Activated CD8-positive, alpha-beta memory T cell treated with anti-CD3 and anti-CD28 coated beads for 24 hours (primary cell): ENCODE data around the gene DALRD3.
"Not testable (repeated sequence)": the region's sequence is repeated elsewhere in the genome, so short reads cannot be mapped to it uniquely, and the experiment has no call there.

ENCODE experiments used
- DNase-seq: peaks from one replicate; pipeline ENCODE4 v3.0.0-alpha.2; 2020

DALRD3 gene

DNA sequence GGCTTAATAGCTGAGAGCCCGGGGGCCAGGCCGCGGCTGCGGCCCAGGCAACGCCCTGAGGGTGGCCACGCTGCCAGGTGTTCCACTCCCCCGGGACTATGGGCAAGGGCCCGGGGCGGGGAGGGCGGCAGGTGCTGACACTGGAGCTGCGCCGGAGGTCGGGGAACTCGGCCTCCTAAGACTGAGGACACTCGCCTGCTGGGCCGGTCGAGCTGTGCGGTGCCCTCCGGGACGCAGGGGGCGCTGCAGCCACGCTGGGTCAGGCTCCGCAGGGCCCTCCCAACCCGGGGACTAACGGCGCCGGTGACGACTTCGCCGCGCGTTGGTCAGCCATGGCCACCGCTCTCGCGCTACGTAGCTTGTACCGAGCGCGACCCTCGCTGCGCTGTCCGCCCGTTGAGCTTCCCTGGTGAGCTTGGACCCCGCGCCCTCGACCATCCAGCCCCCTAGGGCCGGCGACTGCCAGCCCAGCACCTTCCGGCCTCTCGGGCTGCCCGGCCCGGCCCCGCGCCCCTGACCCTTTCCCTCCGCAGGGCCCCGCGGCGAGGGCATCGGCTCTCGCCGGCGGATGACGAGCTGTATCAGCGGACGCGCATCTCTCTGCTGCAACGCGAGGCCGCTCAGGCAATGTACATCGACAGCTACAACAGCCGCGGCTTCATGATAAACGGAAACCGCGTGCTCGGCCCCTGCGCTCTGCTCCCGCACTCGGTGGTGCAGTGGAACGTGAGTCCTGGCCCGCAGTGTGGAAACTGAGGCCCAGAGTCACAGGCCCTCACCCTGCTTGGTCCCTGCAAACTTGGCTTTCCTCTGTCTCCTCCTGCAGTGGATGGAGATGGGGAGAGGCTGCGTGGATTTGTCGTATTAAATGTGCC, 3.7 kb upstream of the DALRD3 start, which contains the start of gene NDUFAF3:
NDUFAF3 (plus strand) TSS at position 309 of the 875 bp plus-strand sequence; CDS start at position 333, 24 bp downstream.
- peak; percentile 98 for DNase-seq

DNA sequence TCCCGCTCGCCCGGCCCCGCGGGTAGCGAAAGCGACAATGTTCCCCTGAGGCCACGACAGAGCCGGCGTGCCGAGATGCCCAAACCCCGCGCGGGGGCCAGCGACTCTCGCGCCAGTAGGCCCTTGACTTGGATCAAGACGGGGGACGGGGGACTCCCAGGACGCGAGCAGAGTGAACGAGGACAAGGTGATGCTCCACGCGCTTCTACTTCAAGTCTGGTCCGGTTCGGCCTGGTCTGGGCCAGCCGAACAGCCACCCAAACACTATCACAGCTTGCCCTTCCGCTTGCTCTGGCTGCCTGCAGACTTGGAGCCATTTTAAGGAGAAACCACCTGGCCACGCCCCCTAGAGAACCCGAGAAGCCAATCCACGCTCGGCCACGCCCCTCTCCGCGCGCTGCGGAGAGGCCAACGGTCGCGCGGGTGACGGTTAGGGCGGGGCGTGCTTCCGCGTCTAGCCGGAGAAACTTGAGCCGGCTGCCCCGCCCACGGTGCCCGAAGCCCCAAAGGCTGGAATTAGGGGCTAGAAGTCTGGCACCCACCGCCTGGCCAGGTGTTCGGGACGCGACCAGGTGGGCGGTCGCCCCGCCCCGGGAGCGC, 2.9 kb upstream of the DALRD3 start:
- peak; percentile 99 for DNase-seq

DNA sequence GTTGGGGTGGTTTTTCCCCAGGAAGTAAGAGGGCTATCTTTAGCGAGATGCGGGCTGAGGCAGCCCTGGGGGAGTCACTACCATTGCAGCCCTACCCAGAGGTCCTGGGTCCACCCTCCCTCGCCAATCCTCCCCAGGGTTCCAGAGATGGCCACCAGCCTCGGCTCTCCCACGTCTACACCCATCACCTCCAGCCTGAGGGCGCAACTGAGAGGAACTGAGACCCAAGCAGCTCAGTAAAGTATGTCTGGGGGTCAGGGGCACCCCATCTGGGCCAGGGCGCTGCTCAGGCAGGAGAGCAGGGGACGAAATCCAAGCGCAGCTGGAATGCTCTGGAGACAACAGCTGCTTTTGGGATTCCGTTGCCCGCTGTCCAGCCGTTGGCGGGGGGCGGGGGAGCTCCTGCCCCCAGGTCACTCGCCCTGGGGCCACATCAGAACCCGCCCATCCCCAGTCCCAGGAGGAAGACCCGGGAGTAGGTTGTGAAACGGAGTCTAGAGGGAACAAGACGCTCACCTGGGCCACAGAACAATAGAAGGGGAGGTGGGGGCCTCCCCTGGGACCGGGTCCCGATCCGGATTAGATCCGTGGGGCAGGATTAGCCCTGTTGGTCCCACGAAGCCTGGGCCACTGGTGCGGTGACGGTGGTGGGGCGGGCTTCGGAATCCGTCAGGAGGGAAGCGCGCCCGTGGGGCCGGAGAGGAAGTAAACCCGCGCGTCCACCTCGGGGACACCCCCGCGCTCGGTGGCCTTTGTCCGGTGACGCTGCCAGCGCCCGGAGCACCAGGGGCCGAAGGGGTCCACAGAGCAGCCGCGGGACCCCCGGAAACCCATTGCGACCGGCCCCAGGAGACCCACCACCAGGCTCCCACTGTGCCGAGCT, 2.2 kb upstream of the DALRD3 start:
- DNase-seq: peak; percentile 70

DNA sequence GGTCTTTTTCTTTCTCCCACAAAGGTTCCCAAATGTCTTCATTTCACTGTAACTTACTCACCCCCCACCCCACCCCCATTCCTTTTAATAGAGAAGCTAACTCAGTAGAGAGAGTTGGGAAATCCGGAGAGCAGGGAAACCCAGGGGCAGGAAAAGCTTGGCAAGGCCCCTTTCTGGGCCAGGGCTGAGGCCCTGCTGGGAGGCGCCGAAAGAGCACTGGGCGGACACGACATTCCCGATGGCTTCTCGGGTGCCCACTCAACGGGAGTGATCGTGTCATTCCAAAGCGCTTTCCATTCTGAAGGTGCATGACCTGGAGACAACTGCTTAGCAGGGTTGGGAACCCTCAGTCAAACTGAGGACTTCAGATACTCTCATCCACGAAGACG, 1.6 kb upstream of the DALRD3 start:
- no peak for DNase-seq

DNA sequence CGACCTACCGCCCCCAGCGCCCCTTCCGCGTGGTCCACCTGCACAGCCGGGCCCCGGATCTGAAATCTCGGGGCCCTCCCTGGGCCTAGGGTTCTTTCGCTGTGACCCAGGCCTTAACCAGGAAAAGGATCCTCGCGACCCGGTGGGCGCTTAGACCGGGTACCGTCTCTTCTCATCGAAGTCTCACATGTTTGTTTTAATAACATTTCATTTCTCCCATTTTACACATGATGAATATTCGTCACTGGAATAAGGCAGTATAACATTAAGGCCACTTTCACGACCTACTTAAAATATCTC, 277 bp upstream of the DALRD3 start:
- DNase-seq: no peak

DNA sequence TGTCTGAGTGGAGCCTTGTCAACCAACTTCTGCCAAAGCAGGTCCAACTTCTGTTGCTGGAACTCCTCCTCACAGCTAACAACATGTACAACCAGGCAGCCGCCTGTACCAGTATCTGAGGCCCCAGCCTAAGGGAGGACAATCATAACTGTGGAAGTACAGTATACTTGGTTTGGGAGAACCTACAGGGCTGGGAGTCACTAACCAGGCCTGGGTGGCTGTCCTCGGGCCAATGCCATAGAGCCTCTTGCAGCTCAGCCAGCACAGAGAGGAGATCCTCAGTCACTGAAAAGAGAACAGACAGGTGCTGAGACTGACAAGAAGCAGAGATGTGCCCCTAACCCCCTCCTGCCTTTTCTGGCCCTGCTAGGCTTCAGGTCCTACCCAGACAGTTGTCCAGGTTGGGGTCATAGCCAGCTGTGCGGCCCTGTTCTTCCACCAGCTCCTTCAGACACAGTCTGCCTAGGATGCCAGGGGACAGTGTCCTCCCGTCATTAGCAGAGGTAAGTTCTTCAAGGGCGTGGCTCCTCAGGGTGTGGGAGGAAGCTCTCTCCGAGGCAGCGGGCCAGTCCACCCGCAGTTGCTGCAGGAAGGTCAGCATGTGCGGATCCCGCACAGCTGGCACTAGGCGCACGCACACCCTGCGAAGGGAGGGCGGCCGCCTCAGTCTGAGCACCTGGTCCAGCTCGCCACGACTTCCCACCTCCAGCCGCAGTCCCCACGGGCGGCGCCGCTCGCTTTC, 980 bp downstream of the DALRD3 start:
- DNase-seq: peak; percentile 67

DNA sequence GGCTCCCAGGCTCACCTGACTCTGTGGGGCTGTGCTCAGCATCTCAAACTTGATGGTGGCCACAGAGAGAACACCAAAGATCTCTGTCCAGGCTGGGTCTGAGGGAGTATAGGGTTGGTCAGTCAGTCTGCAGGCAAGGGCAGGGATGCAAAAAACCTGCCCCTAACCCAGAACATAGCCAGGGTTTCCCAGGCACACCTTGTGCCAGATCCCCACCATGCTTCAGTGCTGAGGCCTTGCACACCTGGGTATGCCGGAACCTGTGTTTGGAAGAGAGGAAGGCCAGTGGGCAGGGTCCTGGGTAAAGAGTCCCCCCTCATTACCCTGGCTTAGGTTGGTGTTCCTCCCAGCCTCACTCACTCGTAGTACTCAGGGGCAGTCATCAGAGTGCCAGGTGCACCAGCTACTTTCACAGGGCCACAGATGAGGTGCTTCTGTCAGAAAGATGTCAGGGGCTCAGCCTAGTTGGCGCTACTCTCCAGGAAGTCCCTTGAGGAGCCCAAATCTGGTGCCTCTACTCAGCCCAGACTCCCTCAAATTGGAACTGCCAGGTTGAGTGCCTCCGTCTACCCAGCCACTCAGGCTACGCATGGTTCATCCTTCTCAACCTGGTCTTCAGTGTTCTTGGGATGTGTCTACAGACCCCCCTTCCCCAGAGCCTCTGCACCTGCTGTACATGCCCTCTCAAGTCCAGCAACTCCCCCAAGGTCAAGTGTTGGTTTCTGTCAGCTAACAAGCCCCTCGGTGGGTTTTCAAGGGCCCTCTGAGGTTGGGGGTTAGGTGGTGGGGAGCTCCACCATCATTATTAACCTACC, 1.8 kb downstream of the DALRD3 start:
- DNase-seq: peak; percentile 61

DNA sequence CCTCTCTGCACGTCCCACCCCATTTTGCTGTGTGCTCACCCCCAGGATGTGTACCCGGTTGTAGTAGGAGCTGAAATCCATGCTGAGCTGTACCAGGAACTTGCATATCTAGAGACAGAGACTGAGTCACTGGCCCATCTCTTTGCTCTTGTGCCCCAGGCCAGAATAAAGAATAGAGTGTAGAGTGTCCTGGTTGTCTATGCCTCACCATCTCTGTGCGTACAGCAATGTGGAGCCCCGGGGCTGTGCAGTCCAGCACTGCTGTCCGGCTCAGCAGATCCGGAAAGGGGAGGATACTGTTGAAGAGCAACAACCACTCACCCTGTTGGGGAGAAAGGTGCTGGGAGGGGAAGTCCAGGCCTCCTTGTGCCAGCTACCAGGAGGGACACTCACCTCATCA, 2.6 kb downstream of the DALRD3 start:
- DNase-seq: no peak

DNA sequence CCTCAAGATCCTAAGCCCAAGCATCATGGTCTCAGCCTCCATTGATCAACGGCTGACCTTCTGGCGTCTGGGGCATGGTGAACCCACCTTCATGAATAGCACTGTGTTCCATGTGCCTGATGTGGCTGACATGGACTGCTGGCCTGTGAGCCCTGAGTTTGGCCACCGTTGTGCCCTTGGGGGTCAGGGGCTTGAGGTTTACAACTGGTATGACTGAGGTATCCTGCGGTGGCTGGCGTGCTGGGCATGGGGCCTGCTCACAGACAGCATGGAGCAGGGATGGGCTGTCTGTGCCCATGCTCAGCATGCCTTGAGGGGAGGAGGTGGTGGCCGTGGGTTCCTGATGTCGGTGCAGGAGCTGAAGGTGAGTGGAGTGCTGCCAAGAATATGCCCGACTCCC, 3.3 kb downstream of the DALRD3 start:
- no peak for DNase-seq

DNA sequence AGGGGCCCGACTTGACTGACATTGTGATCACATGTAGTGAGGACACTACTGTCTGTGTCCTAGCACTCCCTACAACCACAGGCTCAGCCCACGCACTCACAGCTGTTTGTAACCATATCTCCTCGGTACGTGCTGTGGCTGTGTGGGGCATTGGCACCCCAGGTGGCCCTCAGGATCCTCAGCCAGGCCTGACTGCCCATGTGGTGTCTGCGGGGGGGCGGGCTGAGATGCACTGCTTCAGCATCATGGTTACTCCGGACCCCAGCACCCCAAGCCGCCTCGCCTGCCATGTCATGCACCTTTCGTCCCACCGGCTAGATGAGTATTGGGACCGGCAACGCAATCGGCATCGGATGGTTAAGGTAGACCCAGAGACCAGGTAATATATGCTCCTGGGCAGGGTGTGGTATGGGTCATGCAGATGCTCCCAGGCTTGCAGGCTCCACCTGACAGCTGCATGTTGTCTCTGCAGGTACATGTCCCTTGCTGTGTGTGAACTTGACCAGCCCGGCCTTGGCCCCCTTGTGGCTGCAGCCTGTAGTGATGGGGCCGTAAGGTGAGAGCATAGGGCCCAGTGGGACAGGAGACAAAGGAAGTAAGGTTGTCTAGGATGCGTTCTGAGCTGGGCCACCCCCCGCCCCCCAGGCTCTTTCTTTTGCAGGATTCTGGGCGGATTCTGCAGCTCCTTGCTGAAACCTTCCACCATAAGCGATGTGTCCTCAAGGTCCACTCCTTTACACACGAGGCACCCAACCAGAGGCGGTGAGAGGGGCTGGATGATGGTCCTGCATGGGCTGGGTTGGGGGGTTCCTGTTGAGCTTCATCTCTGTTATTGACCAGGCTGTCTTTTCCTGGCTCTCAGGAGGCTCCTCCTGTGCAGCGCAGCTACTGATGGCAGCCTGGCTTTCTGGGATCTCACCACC, 4.4 kb downstream of the DALRD3 start:
- DNase-seq: peak; percentile 77

DNA sequence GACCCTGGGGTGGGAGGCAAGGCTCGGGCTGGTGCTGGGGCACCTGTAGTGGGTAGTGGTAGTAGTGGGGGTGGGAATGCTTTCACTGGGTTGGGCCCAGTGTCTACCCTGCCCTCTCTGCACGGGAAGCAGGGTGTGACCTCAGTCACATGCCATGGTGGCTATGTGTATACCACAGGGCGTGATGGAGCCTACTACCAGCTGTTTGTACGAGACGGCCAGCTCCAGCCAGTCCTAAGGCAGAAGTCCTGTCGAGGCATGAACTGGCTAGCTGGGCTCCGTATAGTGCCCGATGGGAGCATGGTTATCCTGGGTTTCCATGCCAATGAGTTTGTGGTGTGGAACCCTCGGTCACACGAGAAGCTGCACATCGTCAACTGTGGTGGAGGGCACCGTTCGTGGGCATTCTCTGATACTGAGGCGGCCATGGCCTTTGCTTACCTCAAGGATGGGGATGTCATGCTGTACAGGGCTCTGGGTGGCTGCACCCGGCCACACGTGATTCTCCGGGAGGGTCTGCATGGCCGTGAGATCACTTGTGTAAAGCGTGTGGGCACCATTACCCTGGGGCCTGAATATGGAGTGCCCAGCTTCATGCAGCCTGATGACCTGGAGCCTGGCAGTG, 5.2 kb downstream of the DALRD3 start:
- no peak for DNase-seq

DNA sequence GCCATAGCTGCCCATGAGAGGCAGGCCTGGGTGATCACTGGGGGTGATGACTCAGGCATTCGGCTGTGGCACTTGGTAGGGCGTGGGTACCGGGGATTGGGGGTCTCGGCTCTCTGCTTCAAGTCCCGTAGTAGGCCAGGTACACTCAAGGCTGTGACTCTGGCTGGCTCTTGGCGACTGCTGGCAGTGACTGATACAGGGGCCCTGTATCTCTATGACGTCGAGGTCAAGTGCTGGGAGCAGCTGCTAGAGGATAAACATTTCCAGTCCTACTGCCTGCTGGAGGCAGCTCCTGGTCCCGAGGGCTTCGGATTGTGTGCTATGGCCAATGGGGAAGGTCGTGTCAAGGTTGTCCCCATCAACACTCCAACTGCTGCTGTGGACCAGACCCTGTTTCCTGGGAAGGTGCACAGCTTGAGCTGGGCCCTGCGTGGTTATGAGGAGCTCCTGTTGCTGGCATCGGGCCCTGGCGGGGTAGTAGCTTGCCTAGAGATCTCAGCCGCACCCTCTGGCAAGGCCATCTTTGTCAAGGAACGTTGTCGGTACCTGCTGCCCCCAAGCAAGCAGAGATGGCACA, 5.9 kb downstream of the DALRD3 start:
- no peak for DNase-seq

DNA sequence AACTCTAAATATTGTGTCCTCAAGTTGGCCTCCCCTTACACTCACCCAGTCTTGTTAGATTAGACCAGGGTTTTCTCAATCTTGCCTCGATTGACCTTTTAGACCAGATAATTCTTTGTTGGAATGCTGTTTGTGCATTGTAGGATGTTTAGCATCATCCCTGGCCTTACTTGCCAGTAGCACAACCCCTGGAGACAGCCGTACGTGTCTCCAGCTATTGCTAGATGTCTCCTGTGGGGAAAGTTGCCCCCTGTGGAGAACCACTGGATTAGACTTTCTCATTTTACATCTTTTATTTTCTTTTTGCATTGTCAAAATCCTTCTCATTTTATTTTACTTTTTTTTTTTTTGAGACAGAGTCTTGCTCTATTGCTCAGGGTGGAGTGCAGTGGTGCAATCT, 9.0 kb downstream of the DALRD3 start:
- no peak for DNase-seq

DNA sequence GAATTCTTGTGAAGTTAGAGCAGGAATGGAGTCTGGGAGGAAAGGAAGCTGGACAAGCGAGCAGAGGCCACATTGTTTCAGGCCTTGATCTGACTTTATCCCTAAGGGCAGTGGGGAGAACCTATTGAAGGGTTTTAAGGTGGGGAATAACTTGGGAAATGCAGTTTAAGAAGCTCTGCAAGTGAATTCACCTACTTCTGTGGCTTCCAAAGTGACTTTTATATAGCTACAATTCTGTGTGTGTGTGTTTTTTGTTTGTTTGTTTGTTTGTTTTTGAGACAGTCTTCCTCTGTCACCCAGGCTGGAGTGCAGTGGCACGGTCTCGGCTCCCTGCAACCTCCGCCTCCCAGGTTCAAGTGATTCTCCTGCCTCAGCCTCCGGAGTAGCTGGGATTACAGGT, 9.8 kb downstream of the DALRD3 start:
- not testable (repeated sequence) for DNase-seq

DNA sequence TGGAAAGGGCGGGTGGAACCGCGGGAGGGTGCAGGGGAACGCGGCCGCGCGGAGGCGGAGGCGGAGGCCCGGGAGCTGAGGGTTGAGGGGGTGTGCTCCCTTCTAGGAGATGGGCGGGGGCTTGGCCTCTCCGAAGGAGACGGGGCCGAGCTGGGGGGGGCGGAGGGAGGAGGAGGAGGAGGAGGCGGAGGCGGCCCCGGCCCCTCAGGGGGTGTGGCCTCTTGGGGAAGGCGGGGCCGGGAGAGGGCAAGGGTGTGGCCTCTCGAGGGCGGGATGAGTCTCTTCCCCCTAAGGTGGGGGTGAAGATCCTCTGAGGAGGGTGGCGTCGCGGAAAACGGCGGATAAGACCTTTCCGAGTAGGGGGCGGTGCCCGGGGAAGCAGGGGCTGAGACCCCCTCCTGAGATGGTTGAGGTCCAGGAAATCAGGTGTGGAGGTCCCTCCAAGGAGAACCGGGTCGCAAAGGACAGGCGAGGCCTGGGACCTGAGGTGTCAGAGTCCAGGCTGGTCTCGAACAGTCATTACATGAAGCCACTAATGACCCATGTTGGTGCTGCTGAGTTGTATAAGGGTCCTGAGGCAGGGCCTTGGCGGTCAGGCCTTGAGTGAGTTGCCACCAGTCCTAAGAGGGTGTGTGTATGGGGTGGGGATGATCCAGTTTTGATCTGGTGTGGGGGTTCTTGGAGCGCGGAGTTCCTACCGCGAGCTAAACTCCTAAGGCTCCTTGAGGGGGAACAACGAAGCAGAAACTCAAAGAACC, 10.4 kb downstream of the DALRD3 start:
- peak; percentile 92 for DNase-seq

DNA sequence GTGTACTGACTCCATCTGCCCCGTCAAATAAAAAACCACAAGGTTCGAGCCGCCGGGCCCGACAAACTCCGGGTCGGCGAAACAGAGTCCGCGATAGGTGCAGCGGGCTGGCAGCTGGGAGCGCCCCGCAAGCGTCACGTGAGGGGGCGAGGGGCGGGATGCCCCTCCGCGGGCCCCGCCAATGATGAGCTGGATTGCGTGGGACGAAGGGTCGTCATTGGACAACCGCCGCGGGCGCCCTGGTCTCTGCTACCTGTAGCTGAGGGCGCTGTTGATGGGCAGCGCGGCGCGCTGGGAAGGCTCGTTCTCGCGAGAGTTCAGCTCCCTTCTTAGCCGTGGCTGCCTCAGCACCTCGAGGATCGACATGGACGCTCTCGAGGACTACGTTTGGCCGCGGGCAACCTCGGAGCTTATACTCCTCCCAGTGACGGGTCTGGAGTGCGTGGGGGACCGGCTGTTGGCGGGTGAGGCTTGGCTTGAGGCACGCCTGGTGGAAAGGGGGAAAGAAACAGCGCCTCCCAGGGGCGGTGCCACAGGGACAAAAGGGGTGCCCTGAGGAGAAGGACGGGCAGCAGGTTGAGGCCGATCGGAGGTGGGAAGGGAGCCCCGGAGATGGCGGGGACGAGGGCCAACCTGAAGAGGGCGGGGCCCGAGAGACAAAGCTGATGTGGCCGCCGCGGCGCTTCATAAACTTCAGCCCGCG, 11.2 kb downstream of the DALRD3 start, which contains the start of gene WDR6:
WDR6 (plus strand) TSS at position 324 of the 703 bp plus-strand sequence; CDS start at position 365, 41 bp downstream.
- peak; percentile 97 for DNase-seq

DNA sequence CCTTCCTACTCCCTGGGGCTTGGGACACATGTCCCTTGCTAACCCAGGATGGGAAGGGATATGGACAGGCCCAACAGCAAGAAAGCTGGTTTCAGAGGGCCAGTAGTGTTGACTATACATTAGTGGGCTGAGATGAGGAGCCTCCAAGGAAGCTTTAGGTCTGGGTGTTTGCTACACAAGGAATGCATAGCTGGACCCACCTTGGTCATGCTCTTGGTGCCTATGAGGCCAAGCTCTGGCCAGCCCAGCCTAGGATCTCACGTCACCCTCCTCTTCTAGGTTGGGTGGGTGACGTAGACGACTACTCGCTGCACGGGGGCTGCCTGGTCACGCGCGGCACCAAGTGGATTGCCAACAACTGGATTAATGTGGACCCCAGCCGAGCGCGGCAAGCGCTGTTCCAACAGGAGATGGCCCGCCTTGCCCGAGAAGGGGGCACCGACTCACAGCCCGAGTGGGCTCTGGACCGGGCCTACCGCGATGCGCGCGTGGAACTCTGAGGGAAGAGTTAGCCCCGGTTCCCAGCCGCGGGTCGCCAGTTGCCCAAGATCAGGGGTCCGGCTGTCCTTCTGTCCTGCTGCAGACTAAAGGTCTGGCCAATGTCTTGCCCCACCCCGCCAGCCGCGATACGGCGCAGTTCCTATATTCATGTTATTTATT, 11.8 kb downstream of the DALRD3 start:
- no peak for DNase-seq

DNA sequence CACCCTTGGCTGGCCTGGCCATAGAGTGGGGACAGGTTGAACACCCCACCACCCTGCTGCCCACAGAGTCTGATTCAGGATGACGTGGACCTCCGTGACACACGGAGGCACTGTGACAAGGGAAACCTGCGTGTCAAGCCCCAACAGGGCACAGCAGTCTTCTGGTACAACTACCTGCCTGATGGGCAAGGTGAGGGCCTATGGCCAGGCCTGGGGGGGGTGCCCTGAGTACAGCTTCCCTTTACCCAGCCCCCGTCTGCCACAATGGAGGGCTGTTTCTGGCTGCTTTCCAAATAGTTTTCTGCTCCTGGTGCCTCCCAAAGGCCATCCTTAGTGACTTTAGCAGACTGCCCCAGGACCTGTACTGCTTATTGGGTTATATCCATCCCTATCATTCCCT, 12.4 kb downstream of the DALRD3 start:
- no peak for DNase-seq
